K562 (cell line): ENCODE results near the gene ING5. TPM values are rescaled to one million over a fixed set of nuclear protein-coding genes. Genes with fewer than 3 reads are reported as not detected.

Experiments
- ATAC-seq: fragments of 200-7000 bp; cut with Tn5 transposase; 3 replicates; pipeline ENCODE4 v1.9.1; 2020; ENCODE audit warnings: moderate library complexity
- BruUV-seq: library from RNA; stranded (reverse); fragments of 400-500 nt; replicated peaks from 2 replicates; lab custom pipeline; 2021; lab: Mats Ljungman, UMichigan
- CTCF ChIA-PET: fragments of 300-600 bp; formaldehyde crosslinking; extraction: SDS; loops from one replicate; lab custom pipeline; 2021; ENCODE audit warnings: low intra/inter-chr PET ratio; lab: Yijun Ruan, JAX
- POLR2A ChIA-PET: fragments of 300-600, 350-650 bp; sonication (Branson Sonifier 250); formaldehyde crosslinking; extraction: SDS; loops from one replicate; lab custom pipeline; 2021; ENCODE audit warnings: antibody characterized with exemption, inconsistent platforms; lab: Yijun Ruan, JAX
- DNase-seq, 4 experiments: peaks; one replicate each; pipeline versions ENCODE4 v3.0.0 to v3.0.0-alpha.2; 2011 to 2018; ENCODE audit warnings: low spot score in 3 of 4, mixed read lengths in 3 of 4; ENCODE audit errors: extremely low read depth in 1 of 4
- FAIRE-seq: peaks from 2 replicates; lab custom pipeline; 2011; peaks lifted over from hg19 to GRCh38; lab: Jason Lieb, UNC
- H2AFZ ChIP-seq: 2 replicates; pipeline ENCODE4 v1.6.0; 2011; ENCODE audit warnings: low read depth, low read length, control low read depth, inconsistent platforms
- H3K27ac ChIP-seq: fragments of 200-600 bp; 3 replicates; pipeline ENCODE4 v1.8.0; 2011; ENCODE audit warnings: low read depth, mild to moderate bottlenecking, control low read depth, inconsistent platforms, low read length, moderate library complexity, mixed read lengths; ENCODE audit errors: extremely low read depth
- H3K27me3 ChIP-seq, 2 experiments: fragments of 300-600 bp in 1 of 2; 2 replicates in 1 of 2; 3 replicates in 1 of 2; pipeline versions ENCODE4 v1.6.0 to v1.8.0; 2011; ENCODE audit warnings: inconsistent platforms in 2 of 2, low read length in 2 of 2, mild to moderate bottlenecking in 1 of 2, mixed read lengths in 1 of 2, moderate library complexity in 1 of 2; ENCODE audit not compliant: control insufficient read depth in 2 of 2, insufficient read depth in 2 of 2
- H3K36me3 ChIP-seq: fragments of 300-600 bp; 3 replicates; pipeline ENCODE4 v1.8.0; 2011; ENCODE audit warnings: mild to moderate bottlenecking, low read length, inconsistent platforms; ENCODE audit not compliant: control insufficient read depth, insufficient read depth
- H3K4me1 ChIP-seq, 2 experiments: fragments of 200-600 bp in 1 of 2; replicated peaks in 1 of 2; 2 replicates in 1 of 2; 3 replicates in 1 of 2; pipeline versions ENCODE4 v1.5.1 to v1.8.0; 2011; ENCODE audit warnings: inconsistent platforms in 2 of 2, low read length in 2 of 2, mild to moderate bottlenecking in 1 of 2, mixed read lengths in 1 of 2, moderate library complexity in 1 of 2; ENCODE audit not compliant: control insufficient read depth in 2 of 2, insufficient read depth in 2 of 2
- H3K4me2 ChIP-seq: 2 replicates; pipeline ENCODE4 v1.6.1; 2011; ENCODE audit warnings: low read length, control low read depth, inconsistent platforms, mixed read lengths; ENCODE audit not compliant: insufficient read depth
- H3K4me3 ChIP-seq: fragments of 200-600 bp; sonication (generic), shearing (Covaris generic); 2 replicates; pipeline ENCODE4 v1.5.1; 2016; ENCODE audit warnings: control low read depth, inconsistent platforms
- H3K79me2 ChIP-seq: fragments of 200-600 bp; 3 replicates; pipeline ENCODE4 v1.8.0; 2011; ENCODE audit warnings: low read length, inconsistent platforms; ENCODE audit not compliant: control insufficient read depth, insufficient read depth
- H3K9ac ChIP-seq, 2 experiments: 2 replicates each; pipeline versions ENCODE4 v1.6.0 to v1.6.1; 2011; ENCODE audit warnings: low read depth in 2 of 2, low read length in 2 of 2, control low read depth in 1 of 2, inconsistent platforms in 1 of 2, mild to moderate bottlenecking in 1 of 2, mixed read lengths in 1 of 2; ENCODE audit not compliant: insufficient read depth in 1 of 2
- H3K9me1 ChIP-seq: one replicate; pipeline ENCODE4 v1.6.0; 2011; ENCODE audit warnings: inconsistent platforms, mild to moderate bottlenecking, low read length, moderate library complexity; ENCODE audit not compliant: control insufficient read depth, insufficient read depth
- H3K9me3 ChIP-seq: replicated peaks from 2 replicates; pipeline ENCODE4 v1.5.1; 2011; ENCODE audit warnings: low read depth, low read length, inconsistent platforms; ENCODE audit not compliant: control insufficient read depth, insufficient read depth
- H4K20me1 ChIP-seq: replicated peaks from 2 replicates; pipeline ENCODE4 v1.6.1; 2011; ENCODE audit warnings: low read length, inconsistent platforms, mixed read lengths; ENCODE audit not compliant: control insufficient read depth, insufficient read depth
- CHD2 ChIP-seq: IDR thresholded peaks from 2 replicates; pipeline ENCODE4 v1.6.1; 2011; ENCODE audit warnings: low read depth, low read length
- ESRRB ChIP-seq: fragments of 250-450 bp; sonication (Bioruptor Pico); IDR thresholded peaks from 2 replicates; pipeline ENCODE4 v1.5.0; 2020; ENCODE audit warnings: mild to moderate bottlenecking, moderate library complexity, borderline replicate concordance
- GTF2A2 ChIP-seq: IDR thresholded peaks from 2 replicates; pipeline ENCODE4 v1.6.1; 2016; ENCODE audit warnings: mild to moderate bottlenecking, missing genetic modification characterization, missing compliant biosample characterization
- ILF3 ChIP-seq: fragments of 450-650 bp; IDR thresholded peaks from 2 replicates; pipeline ENCODE4 v1.6.1; 2018; ENCODE audit warnings: antibody characterized with exemption, mild to moderate bottlenecking, moderate library complexity, borderline replicate concordance
- PHF8 ChIP-seq: fragments of 200-600 bp; sonication (generic); IDR thresholded peaks from 2 replicates; pipeline ENCODE4 v1.6.1; 2012; ENCODE audit warnings: mixed run types, mild to moderate bottlenecking, inconsistent platforms, low read length, moderate library complexity, borderline replicate concordance
- POLR2B ChIP-seq: fragments of 450-650 bp; IDR thresholded peaks from 2 replicates; pipeline ENCODE4 v1.6.1; 2018; ENCODE audit warnings: low read depth; ENCODE audit not compliant: partially characterized antibody
- RBM15 ChIP-seq: fragments of 200-400 bp; formaldehyde crosslinking; IDR thresholded peaks from 2 replicates; pipeline ENCODE4 v1.6.1; 2018; ENCODE audit warnings: mild to moderate bottlenecking, low read length, moderate library complexity; ENCODE audit not compliant: insufficient read depth
- RERE ChIP-seq: sonication (generic); formaldehyde crosslinking; IDR thresholded peaks from 2 replicates; pipeline ENCODE4 v1.8.0; 2023; ENCODE audit warnings: missing genetic modification reagents, mild to moderate bottlenecking, borderline replicate concordance
- RFX5 ChIP-seq: IDR thresholded peaks from 2 replicates; pipeline ENCODE4 v1.6.1; 2011; ENCODE audit warnings: low read depth, mild to moderate bottlenecking, improper control_type of control experiment, low read length
- SETDB1 ChIP-seq: IDR thresholded peaks from one replicate; pipeline ENCODE4 v1.6.1; 2012; ENCODE audit warnings: low read length, control low read depth, inconsistent platforms
- SNAPC5 ChIP-seq: fragments of 250-450 bp; sonication (Bioruptor Pico); IDR thresholded peaks from 2 replicates; pipeline ENCODE4 v1.8.0; 2021; ENCODE audit warnings: moderate library complexity, mild to moderate bottlenecking, inconsistent platforms
- SNIP1 ChIP-seq: fragments of 450-650 bp; IDR thresholded peaks from 2 replicates; pipeline ENCODE4 v1.7.1; 2017; ENCODE audit warnings: low read depth, mild to moderate bottlenecking
- SRSF9 ChIP-seq: fragments of 200-400 bp; formaldehyde crosslinking; IDR thresholded peaks from 2 replicates; pipeline ENCODE4 v1.6.1; 2017; ENCODE audit warnings: low read depth, low read length, borderline replicate concordance
- TBL1XR1 ChIP-seq, 2 experiments: IDR thresholded peaks; 2 replicates each; pipeline ENCODE4 v1.6.1; 2012; ENCODE audit warnings: improper control_type of control experiment in 2 of 2, low read length in 2 of 2, mild to moderate bottlenecking in 1 of 2
- TCF15 ChIP-seq: fragments of 250-450 bp; sonication (Bioruptor Pico); IDR thresholded peaks from 2 replicates; pipeline ENCODE4 v1.8.0; 2022; ENCODE audit warnings: moderate library complexity, mild to moderate bottlenecking, inconsistent platforms
- U2AF1 ChIP-seq: fragments of 200-400 bp; formaldehyde crosslinking; optimal IDR thresholded peaks from 2 replicates; pipeline ENCODE3; 2017; ENCODE audit warnings: mild to moderate bottlenecking, low read depth, low read length, moderate library complexity
- ZFP36 ChIP-seq: fragments of 150-350 bp; IDR thresholded peaks from 2 replicates; pipeline ENCODE4 v1.6.1; 2018; ENCODE audit warnings: low read length, low read depth; ENCODE audit not compliant: partially characterized antibody
- ZNF311 ChIP-seq: fragments of 250-450 bp; sonication (Bioruptor Pico); IDR thresholded peaks from 2 replicates; pipeline ENCODE4 v1.4.0; 2020; ENCODE audit warnings: mild to moderate bottlenecking, moderate library complexity
- WGBS: fragments of 100-300 bp; shearing (Covaris generic); methylation state at CpG from one replicate; pipeline ENCODE4 v1.1.6; 2016; ENCODE audit warnings: low coverage, mixed read lengths; ENCODE audit not compliant: insufficient coverage; ENCODE audit errors: missing lambda C conversion rate; 5-methylcytosine and 5-hydroxymethylcytosine counted together
- in situ Hi-C: fragments of 300-500 bp; cut with MboI; formaldehyde crosslinking; loops from 4 replicates; pipeline ENCODE4 v1.15.0; 2018; ENCODE audit warnings: inconsistent platforms, mixed read lengths
- intact Hi-C: fragments of 100-400 bp; cut with micrococcal nuclease; formaldehyde crosslinking; loops from 2 replicates; pipeline ENCODE4 v1.14.2; 2022
- polyA plus RNA-seq, 8 experiments: library from polyadenylated mRNA; depleted of rRNA in 4 of 8; stranded (reverse) in 5 of 8; unstranded in 3 of 8; fragments of >200 nt; fragmentation: Nextera tagmentation in 2 of 8; fragmentation: Illumina TruSeq in 1 of 8; extraction: Ambion mirVana in 2 of 8; extraction: Trizol in 1 of 8; gene quantifications; 2 replicates each; pipeline versions ENCODE4 v1.2.1 to v1.2.3, GENCODE V29; 2011 to 2014; ENCODE audit warnings: inconsistent platforms in 1 of 8, missing spikeins in 1 of 8
- total RNA-seq, 7 experiments: library from RNA; depleted of rRNA in 6 of 7; stranded (reverse); fragments of >200 nt in 6 of 7; fragmentation: Illumina TruSeq in 2 of 7; extraction: Trizol in 2 of 7; gene quantifications; 2 replicates each; pipeline versions ENCODE4 v1.2.1 to v1.2.3, GENCODE V29; 2011 to 2021; ENCODE audit warnings: low replicate concordance in 1 of 7

Gene ING5
- total and polyA plus RNA-seq, 9 of the 15 experiments (the other 6 are each of a cell fraction or from before 2014, with no cell fraction given) = 10.4 to 53.3 (median 27.9) TPM

- Histone ChIP-seq H3K79me2 (no peaks in the 10 kb centered on the region), H3K9ac (no peak overlapping the region), H3K4me1 (peaks cover 13 to 23% of the 10 kb centered on the region in 2 experiments), H3K9me1 (no peaks in the 10 kb centered on the region), H3K36me3 (peaks cover 23% of the 10 kb centered on the region; the same call in 2 of the 3 replicates), H2AFZ (no peak overlapping the region), H3K9me3 (no peaks in the 10 kb centered on the region), H3K27ac (no peak overlapping the region), H3K4me3 (no peak overlapping the region), H3K27me3 (no peaks in the 10 kb centered on the region), H3K4me2 (no peak overlapping the region), H4K20me1 (no peaks in the 10 kb centered on the region)
- BruUV-seq = no TSS peak
- intact Hi-C loops (no loop called here), in situ Hi-C loops (no loop called here)
- POLR2A ChIA-PET = interaction anchor here (1.4 kb wide), 1 partner anchor 13 kb away, joined by 4 read pairs; no protein-coding TSS in a partner anchor
- FAIRE-seq = no peak
- ATAC-seq = no peak
- DNase-seq = no peak
- whole genome bisulfite sequencing = 86% methylated on average over 9 of the region's 20 CpGs
- CTCF ChIA-PET = no interaction called here
- TF ChIP-seq SNIP1 (no peak), CHD2 (no peak), ZFP36 (no peak), TBL1XR1 (IDR thresholded peaks at IDR 0.05; ENCODE audit: low read length in 2 of 2) (no peak), ZNF311 (CRISPR knock-in tag) (no peak), ESRRB (CRISPR knock-in tag) (no peak), SETDB1 (no peak), RBM15 (no peak), RERE (CRISPR knock-in tag) (no peak), PHF8 (no peak), RFX5 (no peak), U2AF1 (no peak), ILF3 (no peak), GTF2A2 (tag) (no peak), TCF15 (no peak), SRSF9 (no peak), POLR2B (no peak), SNAPC5 (no peak)
These were observed 61.9 kb downstream of the ING5 start for GRCh38 chr2:241763551-241764274.
